CD1c-positive myeloid dendritic cell (primary cell): ENCODE results near the gene SINHCAF.
"Not testable (repeated sequence)": the region's sequence is repeated elsewhere in the genome, so short reads cannot be mapped to it uniquely, and the experiment has no call there.

Experiments
- DNase-seq: peaks from one replicate; pipeline ENCODE4 v3.0.0-alpha.2; 2016; ENCODE audit errors: extremely low spot score

SINHCAF gene

DNA sequence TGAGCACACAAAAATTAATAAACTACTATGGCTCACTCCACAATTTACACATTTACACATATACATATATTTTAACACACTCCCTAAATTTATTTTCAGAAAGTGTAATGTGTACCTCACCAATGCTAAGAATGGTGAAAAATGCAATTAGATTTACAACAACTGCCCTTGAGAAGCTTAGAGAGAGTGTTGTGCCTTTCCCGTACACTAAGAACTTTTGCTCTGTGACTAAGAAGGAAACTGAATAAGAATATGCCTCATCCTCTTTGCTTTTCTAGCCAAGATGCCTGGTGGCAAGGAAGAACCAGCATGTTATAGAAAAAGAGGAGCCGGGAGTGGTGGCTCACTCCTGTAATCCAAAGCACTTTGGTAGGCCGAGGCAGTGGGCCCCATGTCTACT lies 62.3 kb downstream of the SINHCAF start:
- no peak for DNase-seq

DNA sequence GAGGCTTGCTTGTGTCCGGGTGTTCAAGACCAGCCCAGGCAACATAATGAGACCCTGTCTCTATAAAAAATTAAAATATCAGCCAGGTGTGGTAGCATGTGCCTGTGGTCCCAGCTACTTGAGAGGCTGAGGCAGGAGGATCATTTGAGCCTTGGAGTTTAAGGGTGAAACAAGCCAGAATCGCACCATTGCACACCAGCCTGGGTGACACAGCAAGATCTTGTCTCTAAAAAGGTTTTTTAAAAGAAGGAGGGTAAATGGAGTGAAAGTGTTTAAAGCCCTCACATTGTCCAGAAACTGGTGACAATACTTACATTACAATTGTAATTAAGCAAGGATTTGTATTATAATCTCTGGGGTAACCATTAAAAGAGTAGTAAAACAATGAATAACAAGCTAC lies 64.2 kb downstream of the SINHCAF start:
- DNase-seq, result no peak

DNA sequence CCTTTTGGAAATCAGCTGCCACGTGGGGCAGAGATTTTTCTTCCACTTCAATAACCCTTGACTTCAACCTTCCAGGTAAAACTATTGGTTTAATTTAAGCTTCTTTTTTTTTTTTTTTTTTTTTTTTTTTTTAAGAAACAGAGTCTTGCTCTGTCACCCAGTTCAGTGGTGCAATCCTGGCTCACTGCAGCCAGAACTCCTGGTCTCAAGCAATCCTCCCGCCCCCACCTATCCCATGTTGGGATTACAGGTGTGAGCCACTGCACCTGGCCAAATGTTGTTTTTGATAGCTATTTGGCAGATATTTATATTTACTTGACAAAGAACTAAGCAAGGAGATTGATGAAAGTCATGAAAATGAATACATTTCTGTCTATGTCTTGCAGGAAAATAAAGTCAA lies 65.1 kb downstream of the SINHCAF start:
- DNase-seq, result no peak

DNA sequence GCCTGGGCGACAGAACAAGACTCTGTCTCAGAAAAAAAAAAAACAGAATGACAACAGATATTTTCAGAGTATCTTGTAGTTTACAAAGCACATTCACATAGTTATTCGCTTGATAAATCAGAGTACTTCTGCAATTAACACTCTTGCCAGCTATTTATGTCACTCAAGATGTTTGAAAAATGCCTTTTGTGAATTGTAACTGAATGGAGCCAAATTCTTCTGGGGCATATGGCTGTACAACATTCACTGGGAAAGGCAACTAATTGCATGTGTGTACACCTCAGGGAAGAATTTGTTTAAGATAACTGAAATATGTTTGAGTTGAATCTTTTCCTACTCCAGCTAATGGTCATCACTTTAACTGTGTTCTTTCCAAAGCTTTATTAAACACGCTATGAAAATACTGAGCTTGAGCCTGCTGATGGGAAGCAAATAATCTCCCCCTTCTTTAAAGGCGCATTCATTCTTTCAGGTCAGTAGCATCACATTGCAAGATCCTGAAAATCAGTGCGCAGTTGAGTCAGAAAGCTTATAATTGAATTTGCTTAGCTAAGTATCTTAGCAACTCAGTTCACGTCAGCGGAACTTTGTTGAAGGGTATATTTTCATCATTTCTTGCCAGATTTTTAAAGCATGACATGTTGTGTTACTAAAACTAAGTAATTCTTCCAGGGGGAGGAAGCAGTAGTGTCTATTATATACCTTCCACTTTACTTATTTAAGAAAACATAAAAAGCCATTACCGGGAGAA lies 66.6 kb downstream of the SINHCAF start:
- DNase-seq, result no peak

DNA sequence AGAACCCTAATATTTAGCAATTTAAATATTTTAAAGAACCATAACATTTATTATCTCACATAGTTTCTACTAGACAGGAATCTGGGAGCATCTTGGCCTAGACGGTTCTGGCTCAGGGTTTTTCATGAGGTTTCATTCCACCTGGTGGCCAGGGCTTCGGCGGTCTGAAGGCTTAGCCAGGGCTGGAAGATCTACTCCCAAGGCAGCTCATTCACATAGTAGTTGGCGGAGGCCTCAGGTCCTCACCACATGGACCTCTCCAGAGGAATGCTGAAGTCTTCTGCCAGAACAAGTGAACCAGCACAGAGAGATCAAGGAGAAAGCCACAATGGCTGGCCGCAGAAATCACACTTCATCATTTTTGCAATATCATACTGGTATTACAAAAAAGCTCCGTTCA lies 68.2 kb downstream of the SINHCAF start:
- no peak for DNase-seq

DNA sequence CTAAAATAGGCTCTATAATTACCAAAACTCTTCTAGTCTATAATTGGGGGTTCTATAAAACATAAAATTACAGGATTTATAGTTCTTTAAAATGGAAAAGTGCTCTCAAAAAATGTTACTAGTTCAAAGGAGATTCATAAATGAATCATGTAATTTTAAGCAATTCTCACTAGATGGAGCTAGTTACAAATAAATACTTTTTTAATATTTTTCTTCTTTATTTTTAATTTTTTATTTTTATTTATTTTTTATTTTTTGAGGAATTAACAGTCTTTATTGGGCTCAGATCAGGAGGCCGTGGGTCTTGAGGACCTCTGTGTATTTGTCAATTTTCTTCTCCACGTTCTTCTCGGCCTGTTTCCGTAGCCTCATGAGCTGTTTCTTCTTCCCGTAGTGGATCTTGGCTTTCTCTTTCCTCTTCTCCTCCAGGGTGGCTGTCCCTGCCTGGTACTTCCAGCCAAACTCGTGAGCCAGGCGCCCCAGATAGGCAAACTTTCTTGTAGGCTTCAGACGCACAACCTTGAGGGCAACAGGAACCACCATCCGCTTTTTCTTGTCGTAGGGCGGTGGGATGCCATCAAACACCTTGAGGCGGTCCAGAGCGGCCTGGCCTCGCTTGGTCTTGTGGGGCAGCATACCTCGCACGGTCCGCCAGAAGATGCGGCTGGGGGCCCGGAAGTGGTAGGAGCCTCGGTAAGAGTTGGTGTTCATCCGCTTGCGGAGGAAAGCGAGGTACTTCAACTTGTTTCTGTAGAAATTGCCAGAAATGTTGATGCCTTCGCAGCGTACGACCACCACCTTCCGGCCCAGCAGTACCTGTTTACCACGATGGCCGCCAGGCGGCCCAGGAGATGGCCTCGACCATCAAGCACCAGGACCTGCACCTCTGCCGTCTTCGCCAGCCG lies 74.0 kb downstream of the SINHCAF start:
- peak; percentile 7 for DNase-seq

DNA sequence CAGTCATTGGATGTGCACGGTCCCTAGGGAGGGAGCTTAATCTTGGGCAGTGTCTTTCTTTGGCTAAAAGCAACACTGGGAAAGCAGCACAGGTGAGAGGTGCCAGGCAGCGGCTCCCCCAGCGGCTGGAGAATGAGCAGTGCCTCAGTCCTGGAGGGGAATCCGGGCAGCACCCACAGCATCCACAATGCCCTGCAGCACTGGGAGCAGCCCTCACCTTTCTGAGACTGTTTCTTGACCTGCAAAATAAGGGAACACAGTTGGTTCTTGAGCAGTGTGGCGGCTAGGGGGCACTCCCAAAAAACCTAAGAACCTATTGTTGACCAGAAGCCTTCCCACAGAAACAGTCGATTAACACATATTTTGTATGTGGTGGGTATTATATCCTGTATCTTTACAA lies 75.8 kb downstream of the SINHCAF start:
- no peak for DNase-seq

DNA sequence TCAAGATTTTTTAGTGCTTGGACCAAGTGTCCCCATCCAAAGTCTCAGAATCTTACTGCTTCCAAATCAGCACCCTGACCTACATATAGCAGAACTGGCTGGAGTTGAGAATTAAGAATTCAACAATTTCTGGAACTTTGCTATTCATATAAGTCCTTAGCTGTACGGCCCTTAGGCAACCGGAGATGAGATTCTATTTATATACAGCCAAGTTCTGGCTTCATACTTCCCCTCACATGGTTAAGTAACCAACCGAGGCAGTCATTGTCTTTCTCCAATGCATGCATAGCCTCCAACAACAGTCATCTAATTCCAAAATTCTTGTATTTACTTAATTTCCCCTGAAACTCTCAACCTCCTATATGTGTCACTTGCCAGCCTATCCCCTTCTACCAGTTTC lies 76.6 kb downstream of the SINHCAF start:
- DNase-seq, result no peak

DNA sequence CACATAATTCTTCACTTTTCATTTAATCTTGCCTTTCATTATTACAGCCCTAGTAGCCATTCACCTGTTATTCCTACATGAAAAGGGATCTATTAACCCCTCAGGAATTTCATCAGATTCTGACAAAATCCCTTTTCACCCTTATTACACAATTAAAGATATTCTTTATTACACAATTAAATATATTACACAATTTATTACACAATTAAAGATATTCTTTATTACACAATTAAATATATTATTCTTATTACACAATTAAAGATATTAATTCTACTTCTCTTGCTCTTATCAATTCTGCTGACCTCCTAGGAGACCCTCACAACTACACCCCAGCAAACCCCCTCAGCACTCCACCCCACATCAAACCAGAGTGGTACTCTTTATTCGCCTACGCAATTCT lies 77.1 kb downstream of the SINHCAF start:
- DNase-seq, result no peak

DNA sequence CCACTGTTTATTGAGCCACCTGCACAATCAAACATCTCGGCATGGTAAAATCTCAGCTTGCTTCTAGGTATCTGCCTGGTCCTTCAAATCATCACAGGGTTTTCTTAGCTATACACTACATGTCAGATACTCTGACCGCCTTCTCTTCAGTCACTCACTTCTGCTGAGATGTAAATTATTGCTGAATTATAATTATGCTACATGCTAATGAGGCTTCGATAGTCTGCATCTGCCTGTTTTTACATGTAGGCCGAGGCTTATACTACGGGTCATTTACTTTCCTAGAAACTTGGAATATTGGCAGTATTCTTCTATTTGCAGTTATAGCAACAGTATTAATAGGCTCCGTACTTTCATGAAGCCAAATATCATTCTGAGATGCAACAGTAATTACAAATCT lies 77.6 kb downstream of the SINHCAF start:
- DNase-seq, result no peak

DNA sequence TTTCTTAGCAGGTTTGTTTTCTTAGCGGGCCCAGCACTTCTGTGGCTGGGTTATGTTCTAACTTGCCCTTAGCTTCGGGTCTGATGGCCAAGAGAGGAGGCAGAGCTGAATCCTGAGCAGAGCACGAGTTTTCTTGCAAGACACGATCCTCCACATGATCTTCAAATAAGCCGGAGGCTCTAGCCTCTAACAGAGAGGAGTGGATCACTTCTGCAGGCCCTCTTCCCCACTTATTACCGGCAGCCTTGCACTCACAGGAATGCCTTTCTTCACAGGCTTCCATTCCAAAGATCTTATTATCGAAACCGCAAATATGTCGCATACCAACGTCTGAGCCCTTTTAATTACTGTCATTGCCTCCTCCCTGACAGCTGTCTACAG lies 79.5 kb downstream of the SINHCAF start:
- no peak for DNase-seq

DNA sequence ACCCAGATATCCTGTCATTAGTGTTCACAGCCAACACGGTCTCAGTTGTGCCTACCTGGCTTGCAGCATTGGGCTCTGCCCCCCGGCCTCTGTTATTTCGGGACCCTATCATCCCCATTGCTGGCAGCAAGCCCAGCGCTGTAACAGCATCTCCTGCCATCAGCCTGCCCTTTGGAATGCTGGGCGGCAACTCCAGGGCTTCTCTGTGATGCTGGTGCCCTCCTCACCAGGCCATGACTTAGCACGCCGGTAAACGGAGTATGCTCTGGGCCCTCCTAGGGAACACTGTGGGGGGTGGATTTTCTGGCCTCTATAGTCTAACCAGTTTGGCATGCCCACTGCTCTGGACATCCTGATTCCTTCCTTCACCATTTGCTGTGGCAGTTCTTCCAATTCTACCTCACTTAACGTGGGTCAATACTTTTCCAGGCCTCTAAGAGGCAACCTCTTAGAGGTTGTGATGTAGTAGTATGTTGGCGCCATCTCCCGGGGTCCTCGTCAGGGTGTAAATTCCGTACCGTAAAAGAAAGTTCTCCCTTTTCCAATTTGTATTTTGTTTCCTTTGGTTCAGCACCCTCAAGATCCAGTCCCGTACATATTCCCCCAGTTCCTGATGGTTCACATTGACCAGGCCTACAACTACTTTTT lies 80.0 kb downstream of the SINHCAF start:
- no peak for DNase-seq

DNA sequence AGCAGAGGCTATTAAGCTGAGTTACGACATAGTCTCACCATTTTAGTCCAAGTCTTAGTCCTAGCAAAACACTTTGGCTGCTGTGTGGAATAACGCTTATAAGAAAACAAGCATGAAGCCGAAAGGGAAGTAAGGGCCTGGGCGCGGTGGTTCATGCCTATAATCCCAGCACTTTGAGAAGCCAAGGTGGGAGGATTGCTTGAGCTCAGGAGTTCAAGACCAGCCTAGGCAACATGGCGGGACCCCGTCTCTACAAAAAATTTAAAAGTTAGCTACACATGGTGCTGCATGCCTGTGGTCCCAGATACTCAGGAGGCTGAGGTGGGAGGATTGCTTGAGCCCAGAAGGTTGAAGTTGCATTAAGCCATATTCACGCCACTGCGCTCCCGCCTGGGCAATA lies 83.5 kb downstream of the SINHCAF start:
- DNase-seq, result not testable (repeated sequence)

DNA sequence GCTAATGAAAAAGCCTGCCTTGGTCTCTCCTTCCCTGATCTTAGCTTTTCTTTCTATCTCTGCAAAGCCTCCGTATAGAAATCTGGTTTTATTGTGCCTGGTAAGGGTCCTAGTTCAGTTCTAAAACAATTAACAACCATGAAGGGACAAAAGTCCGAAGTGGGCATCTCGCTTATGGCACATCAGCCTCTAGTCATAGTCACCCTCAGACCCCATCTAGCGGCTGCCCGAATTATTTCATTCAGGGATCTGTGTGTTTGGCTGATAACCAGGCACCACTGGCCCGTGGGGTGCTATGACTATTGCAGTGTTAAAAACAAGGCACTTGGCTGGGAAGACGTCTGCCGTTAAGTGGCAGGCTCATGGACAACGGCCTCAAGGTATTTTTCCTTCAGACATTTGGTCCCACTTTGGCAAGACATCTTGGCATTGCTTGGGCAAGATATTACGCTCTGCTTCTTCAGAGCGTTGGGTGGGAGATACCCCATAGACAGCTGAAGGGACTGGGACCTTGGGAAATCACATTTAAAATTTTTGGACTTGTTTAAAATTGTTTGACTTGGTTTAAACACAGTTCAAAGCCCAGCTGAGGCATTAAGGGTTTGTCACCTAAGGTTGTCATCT lies 87.1 kb downstream of the SINHCAF start:
- DNase-seq, result peak; percentile 69

DNA sequence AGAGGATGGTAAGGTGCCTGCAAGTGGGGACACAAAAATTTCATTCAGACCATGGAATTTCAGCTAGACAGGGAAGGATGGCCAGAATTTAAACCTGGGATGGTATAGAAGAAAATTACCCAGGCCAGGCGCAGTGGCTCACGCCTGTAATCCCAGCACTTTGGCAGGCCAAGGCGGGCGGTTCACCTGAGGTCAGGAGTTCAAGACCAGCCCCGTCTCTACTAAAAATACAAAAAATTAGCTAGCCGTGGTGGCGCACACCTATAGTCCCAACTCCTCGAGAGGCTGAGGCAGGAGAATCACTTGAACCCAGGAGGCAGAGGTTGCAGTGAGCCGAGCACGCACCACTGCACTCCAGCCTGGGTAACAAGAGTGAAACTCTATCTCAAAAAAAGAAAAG lies 87.6 kb downstream of the SINHCAF start:
- not testable (repeated sequence) for DNase-seq

DNA sequence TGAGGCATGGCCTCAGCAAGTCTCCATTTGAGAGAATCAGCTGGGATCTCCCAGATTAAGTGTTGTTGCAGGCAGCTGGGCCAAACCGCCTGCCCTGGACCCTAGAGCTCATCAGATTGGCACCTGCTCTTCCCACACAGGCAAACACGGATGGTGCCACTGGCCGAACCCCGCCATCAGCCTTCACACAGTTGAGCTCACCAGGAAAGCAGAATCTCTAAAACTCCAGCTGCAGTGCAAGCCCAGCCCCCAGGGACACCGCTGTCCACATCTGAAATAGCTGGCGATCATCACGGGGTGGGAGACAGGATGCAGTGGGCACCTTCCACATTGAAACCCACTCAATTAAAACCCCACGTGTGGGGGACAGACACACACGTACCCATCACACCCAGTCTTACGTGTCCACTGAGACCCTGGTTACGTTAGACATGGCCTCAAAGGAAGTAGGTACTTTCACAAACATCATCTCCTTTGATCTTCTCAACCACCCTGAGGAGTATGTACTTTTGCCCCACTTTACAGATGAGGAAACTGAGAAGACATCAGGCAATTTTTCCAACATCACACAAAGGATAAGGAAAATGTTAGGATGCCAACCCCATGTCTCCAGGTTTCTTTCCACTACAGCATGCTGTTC lies 88.8 kb downstream of the SINHCAF start:
- no peak for DNase-seq

DNA sequence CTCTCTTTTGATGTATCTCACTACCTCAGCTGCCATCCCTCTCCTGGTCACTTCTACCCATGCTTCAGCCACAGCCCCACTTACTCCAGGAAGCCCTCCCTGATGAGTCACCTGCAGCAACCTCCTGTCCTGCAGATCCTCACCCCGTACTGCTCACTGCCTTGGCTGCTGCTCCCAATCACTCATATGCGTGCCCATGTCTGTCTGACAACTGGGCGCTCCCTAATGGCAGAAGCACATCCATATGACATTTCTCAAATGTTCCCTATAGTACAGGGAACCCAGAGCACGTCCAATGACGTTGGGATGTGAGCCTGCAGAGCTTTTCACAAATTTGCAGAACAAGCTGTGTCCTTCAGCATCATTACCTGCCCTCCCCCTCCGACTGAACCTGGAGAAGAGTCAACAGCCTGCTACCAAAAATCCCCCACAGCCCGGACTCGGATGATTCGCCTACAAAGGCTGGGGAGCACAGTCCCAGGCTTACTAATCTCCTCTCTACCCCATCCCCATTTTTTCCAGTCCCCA lies 90.0 kb downstream of the SINHCAF start:
- no peak for DNase-seq

DNA sequence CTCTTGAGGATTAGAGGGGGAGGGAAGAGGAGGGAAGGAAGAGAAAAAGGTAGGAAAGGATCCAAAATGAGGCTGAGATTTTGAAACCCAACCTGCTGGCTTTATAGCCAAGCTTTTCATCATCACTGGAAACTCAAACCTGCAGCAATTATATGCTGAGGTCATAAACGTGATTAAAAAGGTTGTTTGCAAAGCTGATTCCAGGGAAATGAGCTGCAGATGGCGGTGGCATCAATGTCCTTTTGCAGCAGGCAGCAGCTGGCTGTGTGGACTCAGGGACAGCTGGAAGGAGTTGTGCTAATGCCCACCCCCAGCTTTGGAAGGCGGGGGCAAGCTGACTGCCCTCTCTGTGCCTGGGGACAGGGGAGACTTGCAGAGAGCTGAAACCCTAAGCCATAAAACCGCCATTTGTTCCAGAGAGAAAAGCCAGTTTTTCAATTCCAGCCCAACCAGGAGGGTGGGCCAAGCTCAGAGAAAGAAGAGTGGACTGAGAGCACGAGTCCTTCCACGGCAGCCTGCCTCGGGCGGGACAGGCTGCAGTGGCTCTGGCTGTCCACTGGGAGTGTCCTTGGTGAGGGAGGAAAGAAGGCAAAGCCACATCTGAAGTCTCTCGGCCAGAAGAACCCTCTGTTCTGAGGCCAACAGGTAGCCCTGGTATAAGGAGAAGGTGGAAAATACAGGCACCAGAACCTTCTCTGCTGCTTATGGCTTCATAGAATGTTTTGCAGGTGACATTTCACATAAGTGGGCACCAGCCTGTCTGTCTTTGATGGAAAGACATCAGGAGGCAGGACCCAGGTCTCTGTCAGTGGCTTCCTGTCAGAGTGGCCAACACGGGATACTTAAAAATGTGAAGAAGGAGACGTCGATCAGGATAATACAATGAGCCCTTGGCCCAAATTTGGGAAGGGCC lies 90.7 kb downstream of the SINHCAF start:
- peak; percentile 7 for DNase-seq

DNA sequence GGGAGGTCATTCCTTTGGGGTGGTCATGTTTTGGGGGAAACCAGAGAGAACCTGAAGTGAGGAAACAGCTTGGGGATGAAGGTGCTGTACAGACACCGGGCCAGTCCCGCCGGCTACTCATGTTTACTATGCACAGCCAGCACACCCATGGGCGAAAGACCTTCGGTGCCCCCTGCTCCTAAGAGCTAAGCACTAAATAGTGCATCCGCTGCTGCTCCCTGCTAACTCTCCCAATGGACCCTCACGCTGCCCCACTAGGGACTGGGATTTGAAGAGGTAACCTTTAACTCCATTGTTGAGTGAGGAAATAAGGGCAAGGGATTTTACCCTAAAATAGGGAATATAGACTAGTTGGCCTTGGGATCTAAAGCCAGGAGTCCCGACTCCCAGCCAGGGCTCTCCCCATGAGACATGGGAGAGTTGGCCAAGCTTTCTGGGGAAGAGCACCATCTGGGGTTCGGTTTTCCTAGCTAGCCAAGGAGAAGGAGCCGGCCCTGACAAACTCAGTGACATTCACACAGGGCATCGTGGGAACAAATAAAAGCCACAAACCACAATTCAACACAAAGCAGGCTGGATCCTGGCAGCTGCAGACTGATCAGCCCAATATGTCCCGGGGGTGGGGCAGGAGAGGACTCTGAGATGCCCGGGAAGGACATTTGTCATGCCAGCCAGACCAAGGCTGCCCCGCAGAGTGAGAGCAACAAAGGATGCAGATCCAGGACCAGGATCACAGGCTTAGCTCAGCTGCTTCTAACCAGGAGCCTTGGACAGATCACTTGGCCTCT lies 91.7 kb downstream of the SINHCAF start:
- no peak for DNase-seq
